Left colon (tissue), 2 donors: ENCODE results near the gene FAM98A. TPM values are rescaled to one million over a fixed set of nuclear protein-coding genes. Genes with fewer than 3 reads are reported as not detected.
A peak's percentile ranks its signal among the peaks of the same experiment; 100 is the strongest.

Source experiments
- ATAC-seq: fragments of 200-7000 bp; cut with Tn5 transposase; one replicate; pipeline ENCODE4 v1.9.1; 2020; ENCODE audit warnings: mild to moderate bottlenecking, moderate library complexity
- DNase-seq, 2 donors: peaks; one replicate each; pipeline ENCODE4 v3.0.0-alpha.2; 2020
- intact Hi-C, 2 donors: fragments of 100-400 bp; cut with DNase I in 1 of 2; cut with micrococcal nuclease in 1 of 2; formaldehyde crosslinking; loops; one replicate each; pipeline versions ENCODE4 v1.11.2 to v1.14.0; 2022; cut with DNase I, micrococcal nuclease
- total RNA-seq, 2 donors: library from RNA; stranded (reverse); fragmentation: NEBNext Ultra II Directional; extraction: Animal tissue kit (Norgen Biotek cat#: 25700); gene quantifications; one replicate each; pipeline ENCODE4 v1.2.1, GENCODE V29; 2021
- donor health status: DM: no; HTN: no; CAD: no.
- donor health status: DM: yes; HTN: yes; CAD: no.

Gene FAM98A
- total RNA-seq, 2 donors from 2014 or later = 28.6 to 38.0 TPM

DNA sequence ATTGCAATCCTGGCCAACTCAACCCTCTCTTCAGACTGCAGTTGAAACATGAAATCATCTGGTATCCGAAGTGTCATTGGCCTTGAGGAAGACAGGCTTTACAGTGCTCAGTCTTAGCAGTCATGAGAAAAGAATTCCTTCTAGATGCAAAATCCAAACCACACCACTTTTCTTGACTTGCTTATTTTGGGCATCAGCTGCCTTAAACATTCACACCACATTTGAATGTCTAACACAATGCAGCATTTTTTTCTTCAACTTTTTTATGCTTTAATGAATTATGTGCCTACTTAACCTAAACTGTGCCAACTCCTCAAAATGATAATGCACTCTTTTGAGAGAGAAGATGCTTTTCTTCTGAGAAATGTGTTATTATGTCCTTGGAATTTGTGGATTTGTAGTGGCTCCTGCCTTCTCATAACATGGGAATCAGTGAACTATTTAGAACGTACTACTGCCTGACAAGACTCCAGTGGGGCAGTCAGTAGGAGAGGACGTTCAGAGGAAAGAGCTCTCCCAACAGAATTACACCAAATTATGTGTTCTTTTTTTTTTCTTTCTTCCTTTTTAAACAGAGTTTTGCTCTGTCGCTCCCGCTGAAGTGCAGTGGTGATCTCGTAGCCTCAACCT is 3.2 kb upstream of the FAM98A start:
- intact Hi-C loops = no loop called here
- DNase-seq = no peak
- no peak for ATAC-seq

DNA sequence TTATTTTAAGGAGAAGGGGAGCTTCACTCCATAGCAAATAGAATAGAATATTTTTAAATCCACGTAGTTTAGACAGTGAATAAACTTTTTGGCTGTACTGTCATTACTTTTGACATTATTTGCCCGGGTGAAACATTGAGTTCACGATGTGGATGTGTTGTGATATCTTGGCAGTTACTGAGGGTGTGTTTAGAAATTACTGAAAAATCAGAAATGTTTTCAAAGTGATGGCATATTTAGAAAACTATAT is 769 bp upstream of the FAM98A start:
- ATAC-seq (no peak), DNase-seq (no peak)
- intact Hi-C loops = no loop called here

DNA sequence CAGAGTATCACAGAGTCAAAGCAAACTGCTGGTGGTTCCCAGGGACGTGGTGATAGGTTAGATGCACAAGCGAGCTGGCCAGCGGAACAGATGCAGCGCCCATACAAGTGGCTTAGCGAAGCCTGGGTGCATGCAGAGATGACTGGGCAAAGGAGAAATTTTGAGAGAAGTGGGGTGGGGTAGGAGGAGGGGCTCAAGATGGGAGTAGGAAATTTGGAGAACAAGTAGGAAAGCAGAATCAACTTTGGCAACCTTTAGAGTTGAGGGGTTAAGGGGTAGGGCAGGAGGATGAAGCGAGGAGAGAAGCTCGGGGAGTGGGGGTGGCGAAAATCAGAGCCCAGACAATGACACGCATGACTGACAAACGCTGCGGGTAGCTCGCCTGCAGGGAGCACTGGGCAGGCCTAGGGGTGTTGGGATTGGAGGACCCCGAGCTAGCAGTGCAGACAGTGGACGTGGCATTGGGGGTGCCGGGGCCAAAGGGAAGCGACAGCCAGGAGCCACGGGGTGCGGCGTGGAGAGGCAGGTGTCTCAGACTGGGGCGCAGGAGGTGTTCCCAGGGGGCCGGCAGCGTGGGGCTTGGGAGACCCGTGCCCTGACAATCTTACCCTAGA is 431 bp downstream of the FAM98A start:
- ATAC-seq = peak; percentile 23
- intact Hi-C loops = no loop called here
- DNase-seq = peak; percentile 44 to 49

DNA sequence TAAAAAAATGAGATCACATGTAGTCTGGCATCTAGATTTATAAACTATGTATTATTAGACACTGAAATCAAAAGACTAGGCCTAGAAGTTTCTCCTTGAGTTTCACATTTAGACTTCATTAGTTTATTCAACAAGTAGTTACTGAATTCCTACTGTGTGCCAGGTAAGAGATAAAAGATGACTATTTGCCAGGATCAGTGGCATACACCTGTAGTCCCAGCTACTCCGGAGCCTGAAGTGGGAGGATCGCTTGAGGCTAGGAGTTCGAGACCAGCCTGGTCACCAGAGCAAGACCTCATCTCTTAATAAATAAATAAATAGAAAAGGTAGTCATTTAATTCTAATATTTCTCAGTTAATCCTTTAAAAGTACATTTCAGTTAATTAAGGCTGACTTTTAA is 2.1 kb downstream of the FAM98A start:
- DNase-seq = no peak
- intact Hi-C loops = no loop called here
- no peak for ATAC-seq

DNA sequence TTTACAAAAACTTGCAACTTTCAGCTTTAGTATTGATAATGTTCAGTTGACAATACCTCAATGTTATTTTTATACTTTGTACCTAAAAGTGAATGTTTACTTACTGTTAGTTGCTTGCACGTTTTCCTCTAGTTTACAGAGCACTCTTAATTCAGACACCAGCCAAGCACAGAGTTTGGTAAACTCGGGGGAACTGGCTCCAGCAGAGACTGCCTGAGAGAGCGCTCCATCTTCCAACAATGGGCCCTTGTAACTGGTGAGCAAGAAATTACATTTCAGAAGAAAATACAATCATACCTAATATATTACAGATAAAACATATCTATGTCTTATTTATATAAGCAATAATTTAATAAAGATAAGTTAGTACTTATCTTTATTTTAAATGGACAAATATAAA is 3.7 kb downstream of the FAM98A start:
- no peak for DNase-seq
- ATAC-seq = no peak
- intact Hi-C loops = no loop called here

DNA sequence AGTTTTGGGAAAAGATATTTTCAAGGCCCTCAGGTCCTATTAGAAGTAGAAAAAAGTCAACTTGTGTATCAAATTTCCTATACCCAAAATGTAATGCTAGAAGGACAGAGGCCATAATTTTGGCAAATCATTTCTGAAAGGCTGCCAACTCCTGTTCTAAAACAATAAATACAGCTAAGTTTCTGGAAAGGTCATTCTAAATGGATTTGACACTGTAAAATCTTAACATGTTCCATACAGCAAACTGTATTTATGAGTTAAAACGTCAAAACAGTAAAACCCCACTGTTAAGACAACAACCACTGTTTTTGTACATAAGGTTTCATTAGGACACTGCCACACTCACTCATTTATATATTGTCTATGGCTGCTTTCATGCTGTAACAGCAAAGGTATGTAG is 9.7 kb downstream of the FAM98A start:
- DNase-seq (no peak), ATAC-seq (no peak)
- intact Hi-C loops = loop anchor here in 1 of 2 donors (10.0 kb wide), 1 partner anchor 815 kb away; no protein-coding TSS in a partner anchor

DNA sequence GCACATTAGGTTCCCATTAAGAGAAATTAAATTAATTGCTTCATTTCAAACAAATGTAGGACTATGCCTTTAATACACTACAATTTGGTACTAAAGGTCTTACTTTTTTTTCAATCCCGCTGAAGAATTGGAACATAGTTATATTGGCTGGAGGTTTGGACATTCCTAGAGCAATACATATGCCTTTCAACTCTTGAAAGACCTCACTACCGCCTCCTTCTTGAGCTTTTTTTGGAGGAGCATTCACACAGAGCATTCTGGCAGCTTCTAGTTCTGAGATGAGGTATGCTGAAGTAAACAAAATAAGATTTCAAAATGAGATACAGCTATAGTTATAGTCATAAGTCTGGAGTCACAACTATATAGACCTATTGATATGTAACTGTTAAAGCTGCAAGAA is 10.9 kb downstream of the FAM98A start:
- ATAC-seq = no peak
- DNase-seq = no peak
- intact Hi-C loops = loop anchor here in 1 of 2 donors (10.0 kb wide), 1 partner anchor 813 kb away; no protein-coding TSS in a partner anchor

DNA sequence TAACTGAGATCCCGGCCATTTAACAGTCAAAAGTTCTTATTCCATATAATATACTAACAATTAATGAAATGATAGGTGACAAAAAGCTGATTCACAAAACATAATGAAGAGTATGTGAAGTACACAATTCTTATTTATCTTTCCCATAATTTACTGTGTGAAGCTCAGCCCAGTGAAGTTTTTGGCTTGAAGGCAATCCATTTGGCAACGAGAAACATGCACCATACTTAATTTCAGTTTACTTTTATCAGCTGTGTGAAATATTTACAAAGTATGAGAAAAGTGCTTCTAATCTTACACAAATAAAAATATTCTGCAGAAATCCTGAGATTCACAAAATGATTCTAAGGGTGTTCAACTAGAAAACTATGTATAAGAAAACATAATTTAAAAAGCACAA is 12.3 kb downstream of the FAM98A start:
- no peak for DNase-seq
- no peak for ATAC-seq
- intact Hi-C loops = loop anchor here in 1 of 2 donors (10.0 kb wide), 1 partner anchor 812 kb away; no protein-coding TSS in a partner anchor

DNA sequence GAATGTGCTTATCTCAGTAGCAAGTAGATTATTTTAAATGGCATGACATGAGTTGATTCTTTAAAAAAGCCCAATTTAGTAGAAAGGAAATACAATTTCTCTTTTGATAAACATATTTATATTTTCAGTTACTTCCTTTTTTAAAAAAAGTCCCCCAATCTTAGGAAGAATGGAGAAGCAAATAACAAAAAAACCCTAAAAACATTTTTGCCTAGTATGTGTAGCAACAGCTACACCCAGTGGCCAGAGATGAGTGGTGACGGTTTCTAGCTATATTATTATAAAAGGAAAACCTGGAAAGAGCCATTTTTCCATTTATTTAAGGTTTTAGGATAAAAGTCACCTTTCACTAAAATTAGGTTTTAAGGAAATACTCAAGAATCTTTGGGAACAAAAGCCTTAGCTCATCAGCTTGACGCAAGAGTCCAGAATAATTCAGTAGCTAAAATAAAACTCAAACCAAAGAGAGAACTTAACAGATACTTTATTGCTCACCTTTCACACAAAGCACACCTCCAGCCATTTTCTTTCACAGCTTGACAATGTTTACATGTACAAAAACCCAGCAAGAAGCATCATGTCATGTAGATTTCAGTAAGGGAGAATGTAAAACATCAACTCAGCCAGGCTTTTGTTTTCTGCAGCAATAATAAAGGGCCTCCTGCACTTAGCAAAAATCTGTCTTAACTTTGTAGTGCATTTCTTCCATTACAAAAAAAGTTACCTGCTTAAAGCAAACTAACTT is 15.7 kb downstream of the FAM98A start:
- DNase-seq (peak in 1 of 2 donors; percentile 25), ATAC-seq (peak; percentile 54)
- intact Hi-C loops = loop anchor here in 1 of 2 donors (10.0 kb wide), 1 partner anchor 809 kb away; no protein-coding TSS in a partner anchor

DNA sequence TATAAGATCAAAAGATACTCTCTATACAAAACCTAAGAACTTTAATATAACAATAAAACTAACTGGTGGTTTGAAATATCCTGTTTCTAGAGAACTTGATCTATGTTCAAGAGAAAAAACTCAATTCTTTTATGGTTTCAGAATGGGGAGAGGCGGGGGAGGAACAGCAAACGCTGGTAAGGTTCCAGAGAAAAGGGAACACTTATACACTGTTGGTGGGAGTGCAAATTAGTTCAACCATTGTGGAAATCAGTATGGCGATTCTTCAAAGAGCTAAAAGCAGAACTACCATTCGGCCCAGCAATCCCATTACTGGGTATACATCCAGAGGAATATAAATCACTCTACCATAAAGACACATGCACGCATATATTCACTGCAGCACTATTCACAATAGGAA is 17.2 kb downstream of the FAM98A start:
- no peak for ATAC-seq
- intact Hi-C loops = loop anchor here in 1 of 2 donors (10.0 kb wide), 1 partner anchor 807 kb away; no protein-coding TSS in a partner anchor
- DNase-seq = no peak

DNA sequence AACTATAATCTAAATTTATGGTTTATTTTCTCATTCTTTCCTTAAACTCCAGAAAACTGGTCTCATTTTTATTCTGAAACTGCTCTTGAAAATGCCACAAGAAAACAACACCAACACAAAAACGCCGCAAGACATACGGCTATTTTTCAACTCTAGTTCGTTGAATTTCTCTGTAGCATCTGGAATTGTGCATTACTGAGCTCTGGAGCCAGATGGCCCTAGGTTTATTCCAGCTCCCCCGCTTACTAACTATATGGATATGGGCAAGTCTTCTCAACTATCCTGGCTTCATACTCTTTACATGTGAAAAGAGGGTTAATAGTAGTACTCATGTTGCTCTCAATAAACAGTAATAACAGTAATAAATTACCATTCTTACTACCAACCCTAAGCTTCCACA is 19.9 kb downstream of the FAM98A start:
- DNase-seq (no peak), ATAC-seq (no peak)
- intact Hi-C loops = loop anchor here in 1 of 2 donors (10.0 kb wide), 1 partner anchor 104 kb away; the partner anchor contains the start of gene RASGRP3

DNA sequence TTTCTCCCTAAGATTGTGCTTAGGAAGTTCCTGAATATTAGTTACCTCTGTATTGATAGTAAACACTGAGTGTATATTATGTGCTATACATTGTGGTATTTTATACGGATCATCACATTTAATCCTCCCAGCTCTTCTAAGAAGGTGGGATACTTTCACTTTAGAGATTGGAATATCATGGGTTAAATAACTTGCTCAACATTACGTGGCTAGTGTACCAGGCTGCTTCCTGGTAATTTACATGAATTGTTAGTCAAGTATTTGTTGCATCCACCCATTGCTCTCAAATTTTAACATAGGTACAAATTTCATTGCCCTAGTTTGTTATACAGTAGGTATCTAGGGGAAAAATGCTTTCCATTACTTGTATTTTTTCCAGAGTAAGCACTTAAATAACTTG is 21.4 kb downstream of the FAM98A start:
- intact Hi-C loops = loop anchor here in 1 of 2 donors (10.0 kb wide), 1 partner anchor 103 kb away; the partner anchor contains the start of gene RASGRP3
- ATAC-seq (no peak), DNase-seq (no peak)

DNA sequence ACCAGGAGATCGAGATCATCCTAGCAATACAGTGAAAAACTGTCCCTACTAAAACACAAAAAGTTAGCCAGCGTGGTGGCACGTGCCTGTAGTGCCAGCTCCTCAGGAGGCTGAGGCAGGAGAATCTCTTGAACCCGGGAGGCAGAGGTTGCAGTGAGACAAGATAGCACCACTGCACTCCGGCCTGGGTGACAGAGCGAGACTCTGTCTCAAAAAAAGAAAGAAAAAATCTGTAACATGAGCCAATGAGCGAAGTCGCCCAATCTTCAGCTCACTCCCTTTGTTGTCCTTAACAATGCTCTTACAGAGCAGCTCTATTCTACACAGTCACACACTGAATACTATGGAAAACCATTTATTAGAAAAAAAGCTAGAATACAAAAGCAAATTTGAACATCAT is 22.0 kb downstream of the FAM98A start:
- DNase-seq = no peak
- ATAC-seq = no peak
- intact Hi-C loops = loop anchor here in 1 of 2 donors (10.0 kb wide), 1 partner anchor 102 kb away; the partner anchor contains the start of gene RASGRP3

DNA sequence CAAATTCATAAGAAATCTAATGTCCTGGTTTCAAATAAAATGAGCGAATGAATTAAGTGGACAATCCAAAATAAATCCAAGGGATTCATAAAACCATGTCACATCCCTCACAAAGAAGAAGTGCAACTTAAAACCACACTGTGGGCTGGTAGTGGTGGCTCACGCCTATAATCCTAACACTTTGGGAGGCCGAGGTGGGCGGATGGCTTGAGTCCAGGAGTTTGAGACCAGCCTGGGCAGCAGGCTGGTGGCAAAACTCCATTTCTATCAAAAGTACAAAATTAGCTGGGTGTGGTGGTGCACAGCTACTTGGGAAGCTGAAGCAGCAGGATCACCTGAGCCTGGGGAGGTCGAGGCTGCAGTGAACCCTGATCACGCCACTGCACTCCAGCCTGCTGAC is 25.4 kb downstream of the FAM98A start:
- ATAC-seq (no peak), DNase-seq (no peak)
- intact Hi-C loops = loop anchor here in 1 of 2 donors (10.0 kb wide), 1 partner anchor 99 kb away; the partner anchor contains the start of gene RASGRP3

DNA sequence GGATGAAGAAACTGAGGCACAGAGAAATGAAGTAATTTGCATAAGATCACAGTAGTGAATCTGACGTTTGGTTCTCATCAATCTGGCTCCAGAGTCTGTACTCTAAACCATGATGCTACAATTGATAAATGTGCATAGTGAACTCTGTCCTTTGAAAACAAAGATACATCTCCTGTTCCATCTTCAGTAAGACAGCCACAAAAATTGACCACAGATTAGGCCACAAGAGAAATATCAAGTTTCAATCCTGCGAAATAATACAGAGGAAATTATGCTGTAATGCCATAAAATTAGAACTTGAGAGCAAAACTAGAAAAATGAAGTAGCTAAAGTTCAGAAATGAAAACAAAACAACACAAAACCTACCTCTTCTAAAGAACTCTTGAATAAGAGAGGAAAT is 28.4 kb downstream of the FAM98A start:
- no peak for ATAC-seq
- no peak for DNase-seq
- intact Hi-C loops = loop anchor here in 1 of 2 donors (10.0 kb wide), 1 partner anchor 96 kb away; the partner anchor contains the start of gene RASGRP3

DNA sequence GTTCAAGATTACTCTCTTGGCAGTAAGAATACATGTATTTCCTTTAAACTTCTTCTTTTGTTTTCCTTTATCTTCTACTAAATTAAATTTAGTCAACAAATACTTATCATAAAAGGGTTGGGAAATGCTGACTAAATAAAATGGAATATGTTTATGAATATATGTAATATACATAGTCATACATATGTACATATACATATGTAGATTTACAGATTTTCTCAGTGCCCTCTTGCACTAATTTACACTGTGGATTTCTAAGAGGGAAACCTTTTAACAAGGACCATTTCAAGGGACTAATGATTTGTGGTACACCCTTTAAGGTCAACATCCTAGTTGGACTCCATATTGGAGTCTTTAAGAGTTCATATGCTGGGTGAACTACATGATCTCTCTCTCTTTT is 37.2 kb downstream of the FAM98A start:
- DNase-seq (no peak), ATAC-seq (no peak)
- intact Hi-C loops = no loop called here

DNA sequence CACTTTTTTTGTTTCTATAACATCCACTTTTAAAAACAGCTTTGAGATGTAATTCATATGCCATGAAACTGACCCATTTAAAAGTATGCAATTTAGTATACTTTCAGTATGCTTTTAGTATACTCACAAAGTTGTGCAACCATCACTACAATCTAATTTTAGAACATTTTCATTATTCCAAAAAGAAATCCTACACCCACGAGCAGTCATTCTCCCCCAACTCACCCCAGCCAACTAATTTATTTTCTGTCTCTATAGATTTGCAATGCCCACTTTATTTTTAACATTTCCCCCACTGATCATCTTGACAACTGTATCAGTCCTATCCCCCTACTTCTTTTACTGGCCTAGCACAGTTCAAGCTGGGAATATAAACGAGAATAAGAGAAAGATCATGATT is 39.1 kb downstream of the FAM98A start:
- intact Hi-C loops = no loop called here
- no peak for DNase-seq
- no peak for ATAC-seq

DNA sequence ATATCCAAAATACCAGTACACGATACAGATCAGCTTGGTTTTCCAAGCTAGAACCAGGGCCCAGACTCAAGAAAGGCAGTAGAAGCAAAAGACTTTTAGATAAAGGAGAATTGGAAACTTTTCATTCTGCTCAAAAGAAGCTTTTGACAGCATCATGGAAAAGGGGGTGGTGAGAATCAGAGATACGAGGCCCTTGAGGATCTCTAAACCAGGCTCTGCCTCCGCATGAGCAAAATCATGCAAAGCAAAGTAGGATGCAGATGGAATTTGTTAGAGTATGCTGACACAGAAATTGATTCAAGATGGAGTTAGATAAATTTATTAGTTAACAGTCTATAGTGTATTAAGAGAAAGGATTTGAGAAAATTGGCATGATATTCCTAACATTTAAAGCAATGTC is 39.8 kb downstream of the FAM98A start:
- ATAC-seq = no peak
- no peak for DNase-seq
- intact Hi-C loops = no loop called here

DNA sequence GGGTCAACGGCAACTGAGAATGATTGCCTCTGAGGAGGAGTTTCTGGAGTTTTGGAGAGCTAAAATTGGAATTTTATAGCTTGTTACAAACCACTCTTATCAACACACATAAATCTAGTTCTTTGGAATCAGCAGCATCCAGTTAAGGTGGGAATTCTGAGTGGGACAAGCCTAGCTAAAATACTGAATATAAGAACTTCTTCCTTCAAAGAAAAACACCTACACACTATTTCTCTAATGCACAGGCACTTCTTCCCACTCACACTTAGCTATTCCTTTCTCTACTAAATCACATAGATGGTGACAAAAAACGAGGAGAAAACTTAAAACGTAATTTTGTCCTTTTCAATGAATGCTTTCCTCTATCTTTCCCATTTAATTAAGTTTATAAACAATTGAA is 43.4 kb downstream of the FAM98A start:
- ATAC-seq (no peak), DNase-seq (no peak)
- intact Hi-C loops = no loop called here
